Panc1 (cell line): Measurements from ENCODE around the gene SPATA13. TPM values are rescaled to one million over a fixed set of nuclear protein-coding genes. Genes with fewer than 3 reads are reported as not detected.

ENCODE experiments used
- ATAC-seq: fragments of 200-7000 bp; cut with Tn5 transposase; 2 replicates; pipeline ENCODE4 v1.9.1; 2020; ENCODE audit warnings: mild to moderate bottlenecking, moderate library complexity
- BruUV-seq: library from RNA; stranded (reverse); fragments of 400-500 nt; replicated peaks from 2 replicates; lab custom pipeline; 2021; lab: Mats Ljungman, UMichigan
- CTCF ChIA-PET: fragments of 300-600 bp; sonication (Branson Sonifier 250); formaldehyde crosslinking; loops from one replicate; lab custom pipeline; 2022; ENCODE audit warnings: antibody characterized with exemption; lab: Charles Lee
- POLR2A ChIA-PET: fragments of 300-600 bp; sonication (Branson Sonifier 250); formaldehyde crosslinking; loops from one replicate; lab custom pipeline; 2022; ENCODE audit warnings: antibody characterized with exemption; lab: Charles Lee
- DNase-seq: peaks from one replicate; pipeline ENCODE4 v3.0.0-alpha.2; 2010; ENCODE audit warnings: low read depth, low spot score
- H3K27ac ChIP-seq: 2 replicates; pipeline ENCODE4 v1.5.1; 2011; ENCODE audit warnings: mild to moderate bottlenecking, low read length, inconsistent platforms
- H3K27me3 ChIP-seq: fragments of 200-500 bp; sonication (Bioruptor generic); 2 replicates; pipeline ENCODE4 v1.6.0; 2014; ENCODE audit warnings: low read length, inconsistent platforms; ENCODE audit not compliant: control insufficient read depth, insufficient read depth
- H3K36me3 ChIP-seq: fragments of 200-500 bp; sonication (Bioruptor generic); 2 replicates; pipeline ENCODE4 v1.5.1; 2014; ENCODE audit warnings: inconsistent platforms, mild to moderate bottlenecking, low read length, moderate library complexity; ENCODE audit not compliant: control insufficient read depth, insufficient read depth
- H3K4me1 ChIP-seq: 2 replicates; pipeline ENCODE4 v1.5.1; 2011; ENCODE audit warnings: inconsistent platforms, mild to moderate bottlenecking, low read length, moderate library complexity; ENCODE audit not compliant: control insufficient read depth, insufficient read depth
- H3K4me3 ChIP-seq, 2 experiments: 2 replicates each; pipeline ENCODE4 v1.5.1; 2011 to 2012; ENCODE audit warnings: low read depth in 2 of 2, low read length in 2 of 2, mild to moderate bottlenecking in 2 of 2, inconsistent platforms in 1 of 2, moderate library complexity in 1 of 2
- H3K9me3 ChIP-seq: fragments of 200-500 bp; sonication (Bioruptor generic); 2 replicates; pipeline ENCODE4 v1.5.1; 2014; ENCODE audit warnings: low read depth, mild to moderate bottlenecking, inconsistent platforms, low read length, moderate library complexity; ENCODE audit not compliant: control insufficient read depth, insufficient read depth
- CTCF ChIP-seq: fragments of 450-650 bp; IDR thresholded peaks from 2 replicates; pipeline ENCODE4 v1.5.1; 2017; ENCODE audit warnings: mild to moderate bottlenecking
- POLR2AphosphoS5 ChIP-seq: IDR thresholded peaks from 2 replicates; pipeline ENCODE4 v1.6.1; 2012; ENCODE audit warnings: mild to moderate bottlenecking, low read depth, low read length, moderate library complexity
- REST ChIP-seq, 2 experiments: IDR thresholded peaks; 2 replicates each; pipeline ENCODE4 v1.6.1; 2011 to 2012; ENCODE audit warnings: low read depth in 2 of 2, control low read depth in 1 of 2, low read length in 1 of 2, mild to moderate bottlenecking in 1 of 2, moderate library complexity in 1 of 2; ENCODE audit not compliant: insufficient read depth in 1 of 2
- SIN3A ChIP-seq: IDR thresholded peaks from 2 replicates; pipeline ENCODE4 v1.6.1; 2012; ENCODE audit warnings: low read depth, mild to moderate bottlenecking, low read length, moderate library complexity, borderline replicate concordance; ENCODE audit not compliant: insufficient read depth
- TCF7L2 ChIP-seq: IDR thresholded peaks from 2 replicates; pipeline ENCODE4 v1.6.1; 2011; ENCODE audit warnings: mild to moderate bottlenecking, low read depth, low read length, inconsistent platforms
- in situ Hi-C: cut with HindIII; loops from 2 replicates; pipeline ENCODE4 v1.10.0; 2016; ENCODE audit warnings: low sequenced_read_pairs, low pct_unique_long_range_greater_than_20kb
- intact Hi-C: fragments of 100-400 bp; cut with micrococcal nuclease; formaldehyde crosslinking; loops from one replicate; pipeline ENCODE4 v1.10.0; 2022; ENCODE audit not compliant: unreplicated experiment
- microRNA-seq: library from miRNA; unstranded; fragments of <30 nt; microRNA quantifications from one replicate; pipeline ENCODE4 v1.1.0, GENCODE V29; 2020; ENCODE audit not compliant: unreplicated experiment
- total RNA-seq: library from RNA; stranded (reverse); gene quantifications from one replicate; pipeline ENCODE4 v1.2.1, GENCODE V29; 2021; ENCODE audit not compliant: unreplicated experiment

SPATA13 gene
- total RNA-seq, 1 experiment from 2014 or later: 7.9 TPM

GRCh38 chr13:24355103-24355502, 194.6 kb downstream of the SPATA13 start:
- no peaks in the 10 kb centered on the region for H3K4me1 ChIP-seq
- no peaks in the 10 kb centered on the region for H3K36me3 ChIP-seq
- no TSS peak for BruUV-seq
- TF ChIP-seq REST (IDR thresholded peaks at IDR 0.05; ENCODE audit: insufficient read depth in 1 of 2, low read depth in 2 of 2, low read length in 1 of 2) (no peak), CTCF (no peak), POLR2AphosphoS5 (no peak), SIN3A (no peak), TCF7L2 (no peak)
- no peaks in the 10 kb centered on the region for H3K27me3 ChIP-seq
- intact Hi-C loops: no loop called here
- no peak overlapping the region for H3K27ac ChIP-seq
- ChIA-PET POLR2A (no interaction called here), CTCF (no interaction called here)
- in situ Hi-C loops: no loop called here
- no peak overlapping the region for H3K4me3 ChIP-seq
- H3K9me3 ChIP-seq: no peaks in the 10 kb centered on the region
- ATAC-seq (no peak), DNase-seq (no peak)

- POLR2A ChIA-PET: no interaction called here
- in situ Hi-C loops: no loop called here
Measured at GRCh38 chr13:24356270-24356669, 195.8 kb downstream of the SPATA13 start.

More at GRCh38 chr13:24356270-24356669, 195.8 kb downstream of the SPATA13 start:
- H3K27me3 ChIP-seq: no peaks in the 10 kb centered on the region
- H3K4me1 ChIP-seq: no peaks in the 10 kb centered on the region
- no TSS peak for BruUV-seq
- no peak for TF ChIP-seq POLR2AphosphoS5
- no peak for TF ChIP-seq REST (IDR thresholded peaks at IDR 0.05; ENCODE audit: insufficient read depth in 1 of 2, low read depth in 2 of 2, low read length in 1 of 2)
- no peak for TF ChIP-seq CTCF
- no peak for TF ChIP-seq TCF7L2
- no peak for TF ChIP-seq SIN3A
- H3K36me3 ChIP-seq: no peaks in the 10 kb centered on the region
- no peak overlapping the region for H3K27ac ChIP-seq
- ATAC-seq (no peak), DNase-seq (no peak)
- intact Hi-C loops: no loop called here
- H3K9me3 ChIP-seq: no peaks in the 10 kb centered on the region
- no peak overlapping the region for H3K4me3 ChIP-seq
- CTCF ChIA-PET: no interaction called here

Small RNA genes lying within 50 kb of the gene (microRNA-seq; reads per million reads assigned to microRNA genes)
- 1.9 reads per million for gene MIR2276

Other genes with a start within 250 kb of the SPATA13 start
- not detected for gene C1QTNF9, start 148.9 kb downstream of the SPATA13 start, total RNA-seq